Endothelial cell of umbilical vein (primary cell): Measurements from ENCODE around the gene REM1. TPM values are rescaled to one million over a fixed set of nuclear protein-coding genes. Genes with fewer than 3 reads are reported as not detected.

ENCODE experiments used
- BruUV-seq: library from RNA; stranded (reverse); fragments of 400-500 nt; replicated peaks from 2 replicates; lab custom pipeline; 2021; lab: Mats Ljungman, UMichigan
- CTCF ChIA-PET: fragments of 300-600, 350-600 bp; sonication (Branson Sonifier 250); formaldehyde crosslinking; loops from one replicate; lab custom pipeline; 2021; ENCODE audit warnings: antibody characterized with exemption, inconsistent platforms; lab: Charles Lee
- POLR2A ChIA-PET: fragments of 300-600, 350-600 bp; sonication (Branson Sonifier 250); formaldehyde crosslinking; loops from one replicate; lab custom pipeline; 2021; ENCODE audit warnings: antibody characterized with exemption, inconsistent platforms; lab: Charles Lee
- DNase-seq: peaks from one replicate; pipeline ENCODE4 v3.0.0-alpha.2; 2011; ENCODE audit warnings: low read depth, low spot score
- FAIRE-seq: peaks from 2 replicates; lab custom pipeline; 2011; peaks lifted over from hg19 to GRCh38; lab: Jason Lieb, UNC
- H2AFZ ChIP-seq: 2 replicates; pipeline ENCODE4 v1.6.0; 2012; ENCODE audit warnings: low read depth, low read length, control low read depth, inconsistent platforms
- H3K27ac ChIP-seq: 2 replicates; pipeline ENCODE4 v1.5.1; 2011; ENCODE audit warnings: low read depth, mild to moderate bottlenecking, control low read depth, low read length, moderate library complexity; ENCODE audit not compliant: insufficient read depth
- H3K27me3 ChIP-seq, 2 experiments: 2 replicates each; pipeline versions ENCODE4 v1.6.0 to v1.6.1; 2011; ENCODE audit warnings: low read length in 2 of 2, mixed read lengths in 1 of 2; ENCODE audit not compliant: control insufficient read depth in 2 of 2, insufficient read depth in 2 of 2
- H3K36me3 ChIP-seq, 2 experiments: 2 replicates in 1 of 2; 3 replicates in 1 of 2; pipeline ENCODE4 v1.5.1; 2011; ENCODE audit warnings: low read length in 2 of 2, mild to moderate bottlenecking in 1 of 2, moderate library complexity in 1 of 2; ENCODE audit not compliant: control insufficient read depth in 2 of 2, insufficient read depth in 2 of 2; ENCODE audit errors: extremely low read depth in 1 of 2
- H3K4me1 ChIP-seq: 3 replicates; pipeline ENCODE4 v1.5.1; 2011; ENCODE audit warnings: mild to moderate bottlenecking, low read length; ENCODE audit not compliant: control insufficient read depth, insufficient read depth; ENCODE audit errors: extremely low read depth
- H3K4me2 ChIP-seq: 2 replicates; pipeline ENCODE4 v1.6.1; 2011; ENCODE audit warnings: low read length, control low read depth, mixed read lengths; ENCODE audit not compliant: insufficient read depth
- H3K4me3 ChIP-seq, 3 experiments: fragments of 200-600 bp in 1 of 3; sonication (generic), shearing (Covaris generic) in 1 of 3; replicated peaks in 1 of 3; 2 replicates each; pipeline ENCODE4 v1.5.1; 2011 to 2016; ENCODE audit warnings: control low read depth in 3 of 3, low read length in 3 of 3, mild to moderate bottlenecking in 2 of 3, inconsistent platforms in 1 of 3, low read depth in 1 of 3, moderate library complexity in 1 of 3; ENCODE audit not compliant: insufficient read depth in 1 of 3
- H3K79me2 ChIP-seq: 2 replicates; pipeline ENCODE4 v1.6.0; 2012; ENCODE audit warnings: low read length, inconsistent platforms; ENCODE audit not compliant: control insufficient read depth, insufficient read depth
- H3K9ac ChIP-seq: replicated peaks from 2 replicates; pipeline ENCODE3; 2011; ENCODE audit warnings: low read length, control low read depth; ENCODE audit not compliant: insufficient read depth; ENCODE audit errors: extremely low read depth
- H3K9me1 ChIP-seq: replicated peaks from 3 replicates; pipeline ENCODE4 v1.6.0; 2011; ENCODE audit warnings: mild to moderate bottlenecking, low read length; ENCODE audit not compliant: control insufficient read depth, insufficient read depth; ENCODE audit errors: extremely low read depth
- H3K9me3 ChIP-seq: replicated peaks from 2 replicates; pipeline ENCODE4 v1.5.1; 2012; ENCODE audit warnings: low read length, inconsistent platforms; ENCODE audit not compliant: control insufficient read depth, insufficient read depth
- H4K20me1 ChIP-seq: replicated peaks from 2 replicates; pipeline ENCODE3; 2011; ENCODE audit warnings: mild to moderate bottlenecking, low read length; ENCODE audit not compliant: control insufficient read depth, insufficient read depth; ENCODE audit errors: extremely low read depth
- EZH2 ChIP-seq: IDR thresholded peaks from 2 replicates; pipeline ENCODE4 v1.6.1; 2012; ENCODE audit warnings: borderline replicate concordance, low read depth, mild to moderate bottlenecking, moderate library complexity, low read length, inconsistent platforms; ENCODE audit not compliant: severe bottlenecking
- FOS ChIP-seq: IDR thresholded peaks from 2 replicates; pipeline ENCODE4 v1.6.1; 2011; ENCODE audit warnings: mild to moderate bottlenecking, low read length, moderate library complexity, borderline replicate concordance; ENCODE audit not compliant: insufficient read depth
- GATA2 ChIP-seq: IDR thresholded peaks from 2 replicates; pipeline ENCODE4 v1.7.0; 2011; ENCODE audit warnings: low read depth, mild to moderate bottlenecking, moderate library complexity, mixed read lengths, low read length; ENCODE audit not compliant: insufficient read length, insufficient read depth
- JUN ChIP-seq: IDR thresholded peaks from 2 replicates; pipeline ENCODE4 v1.6.1; 2011; ENCODE audit warnings: borderline replicate concordance, low read depth; ENCODE audit not compliant: insufficient read length, insufficient read depth
- MYC ChIP-seq: IDR thresholded peaks from one replicate; pipeline ENCODE4 v1.6.1; 2011; ENCODE audit warnings: mild to moderate bottlenecking, low read depth, low read length
- POLR2A ChIP-seq: IDR thresholded peaks from 2 replicates; pipeline ENCODE4 v1.6.1; 2012; ENCODE audit warnings: low read depth, mild to moderate bottlenecking, control low read depth, low read length
- POLR2AphosphoS5 ChIP-seq: IDR thresholded peaks from 2 replicates; pipeline ENCODE4 v1.6.1; 2012; ENCODE audit warnings: low read depth, mild to moderate bottlenecking, control low read depth, low read length, moderate library complexity; ENCODE audit not compliant: insufficient read depth
- dilution Hi-C: fragments of 300-500 bp; cut with MboI; formaldehyde crosslinking; loops from one replicate; pipeline ENCODE4 v1.15.0; 2019; ENCODE audit warnings: low sequenced_read_pairs; ENCODE audit not compliant: extremely low pct_ligation_motif_present
- intact Hi-C: fragments of 100-400 bp; cut with micrococcal nuclease; formaldehyde crosslinking; loops from one replicate; pipeline ENCODE4 v1.10.0; 2022
- polyA plus RNA-seq, 4 experiments: library from polyadenylated mRNA; depleted of rRNA in 3 of 4; stranded (reverse) in 3 of 4; unstranded in 1 of 4; fragments of >200 nt; gene quantifications; 2 replicates each; pipeline versions ENCODE4 v1.2.1 to v1.2.3, GENCODE V29; 2011 to 2012; ENCODE audit warnings: missing spikeins in 1 of 4
- total RNA-seq: library from RNA; stranded (reverse); gene quantifications from 2 replicates; pipeline ENCODE4 v1.2.3, GENCODE V29; 2021
- TF ChIP-seq, protein P1 (sequence below): IDR thresholded peaks from 2 replicates; pipeline ENCODE4 v1.6.1; 2011; ENCODE audit not compliant: insufficient read depth, insufficient read length
- TF ChIP-seq, protein P2 (sequence below), 2 donors: IDR thresholded peaks; 1 replicate in 1 of 2; 2 replicates in 1 of 2; pipeline ENCODE4 v1.5.1; 2011; ENCODE audit warnings: low read length in 2 of 2, mild to moderate bottlenecking in 2 of 2, moderate library complexity in 2 of 2, control low read depth in 1 of 2, inconsistent platforms in 1 of 2, low read depth in 1 of 2; ENCODE audit not compliant: insufficient read depth in 1 of 2; ENCODE audit errors: extremely low read depth in 1 of 2

The REM1 gene
- total and polyA plus RNA-seq, 2 donors (not counting 3 experiments of a cell fraction or from before 2014, with no cell fraction given) = 0.14 TPM; not detected in 1

DNA sequence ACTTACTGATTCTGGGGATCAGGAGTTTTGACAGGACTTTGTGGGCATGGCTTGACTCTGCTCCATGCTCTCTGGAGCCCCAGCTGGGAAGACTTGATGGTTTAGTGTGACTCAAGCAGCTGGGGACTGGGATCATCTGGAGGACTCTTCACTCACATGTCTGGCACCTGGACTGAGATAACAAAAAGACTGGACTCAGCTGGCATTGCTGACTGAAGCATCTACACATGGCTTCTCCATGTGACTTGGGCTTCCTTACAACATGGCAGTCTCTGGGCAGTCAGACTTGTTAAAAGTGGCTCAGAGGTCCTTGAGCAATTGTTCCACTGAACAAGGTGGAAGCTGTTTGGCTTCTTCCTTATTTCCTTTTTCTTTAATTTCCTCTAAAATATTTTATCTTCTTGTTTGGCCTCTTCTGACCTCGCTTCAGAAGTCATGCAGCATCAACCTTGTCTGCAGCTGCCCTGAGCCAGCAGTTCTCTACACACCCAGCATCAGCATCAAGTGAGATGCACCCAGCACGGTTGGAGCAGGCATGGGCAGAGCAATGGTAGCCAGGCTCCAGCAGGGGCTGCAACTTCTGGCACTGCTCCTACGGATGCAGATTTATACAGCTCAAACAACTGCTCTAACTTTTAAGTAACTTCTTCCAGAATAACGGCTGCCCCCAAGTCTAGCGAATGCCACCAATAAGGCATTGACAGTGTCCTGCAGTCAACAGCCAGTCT lies 33.6 kb downstream of the REM1 start:
- H3K4me3 ChIP-seq = no peak overlapping the region
- H3K9me1 ChIP-seq = no peaks in the 10 kb centered on the region
- DNase-seq (no peak), FAIRE-seq (no peak)
- no peaks in the 10 kb centered on the region for H3K36me3 ChIP-seq
- no peak overlapping the region for H2AFZ ChIP-seq
- TF ChIP-seq GATA2 (no peak), FOS (no peak)
- H3K9me3 ChIP-seq = no peaks in the 10 kb centered on the region
- no peak overlapping the region for H3K27ac ChIP-seq
- BruUV-seq = no TSS peak
- H3K4me2 ChIP-seq = no peak overlapping the region
- dilution Hi-C loops = no loop called here
- no peaks in the 10 kb centered on the region for H3K4me1 ChIP-seq
- no peak overlapping the region for H3K9ac ChIP-seq
- ChIA-PET CTCF (interaction anchor here (3.1 kb wide), 1 partner anchor 48 kb away, joined by 15 read pairs; no protein-coding TSS in a partner anchor), POLR2A (no interaction called here)
- H3K79me2 ChIP-seq = no peaks in the 10 kb centered on the region
- intact Hi-C loops = no loop called here
- H4K20me1 ChIP-seq = no peaks in the 10 kb centered on the region
- H3K27me3 ChIP-seq = no peaks in the 10 kb centered on the region

DNA sequence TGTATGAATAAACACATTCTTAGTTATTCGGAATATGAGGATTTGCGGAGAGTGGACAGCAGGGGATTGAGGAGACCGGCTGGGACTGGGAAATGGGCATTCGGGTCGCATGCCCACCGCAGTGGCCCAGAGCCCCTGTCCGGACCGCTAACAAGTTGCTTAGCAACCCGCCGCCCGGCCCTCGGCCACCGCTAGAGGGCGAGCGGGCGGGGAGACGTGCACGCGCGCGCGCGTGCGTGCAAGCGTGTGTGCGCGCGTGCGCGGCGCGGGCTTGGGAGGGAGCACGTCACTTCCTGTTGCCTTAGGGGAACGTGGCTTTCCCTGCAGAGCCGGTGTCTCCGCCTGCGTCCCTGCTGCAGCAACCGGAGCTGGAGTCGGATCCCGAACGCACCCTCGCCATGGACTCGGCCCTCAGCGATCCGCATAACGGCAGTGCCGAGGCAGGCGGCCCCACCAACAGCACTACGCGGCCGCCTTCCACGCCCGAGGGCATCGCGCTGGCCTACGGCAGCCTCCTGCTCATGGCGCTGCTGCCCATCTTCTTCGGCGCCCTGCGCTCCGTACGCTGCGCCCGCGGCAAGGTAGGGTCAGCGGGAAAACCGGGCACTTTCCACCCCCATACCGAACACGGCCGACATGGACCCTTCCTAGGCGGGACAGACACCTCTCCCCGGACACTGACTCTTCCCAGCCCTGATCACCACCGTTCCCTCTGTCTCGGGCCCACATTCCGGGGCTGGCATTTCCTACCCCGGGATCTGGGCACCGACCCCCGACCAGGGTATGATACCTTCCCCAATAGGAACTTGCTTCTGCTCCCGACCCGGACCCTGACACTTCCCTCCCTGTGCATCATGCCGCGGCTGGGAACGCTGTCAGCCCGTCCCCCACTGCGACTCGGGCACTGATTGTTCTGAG lies 39.3 kb downstream of the REM1 start, which contains the start of gene HM13:
HM13 (plus strand) TSS at position 289 of the 918 bp plus-strand sequence; CDS start at position 399, 110 bp downstream.
- intact Hi-C loops = loop anchor here (2.0 kb wide), 2 partner anchors 30 to 46 kb away; no protein-coding TSS in a partner anchor
- H3K79me2 ChIP-seq = peaks cover 46% of the 10 kb centered on the region
- TSS peak; percentile 35 for BruUV-seq

More for the DNA sequence above, 39.3 kb downstream of the REM1 start, which contains the start of gene HM13:
- no peaks in the 10 kb centered on the region for H4K20me1 ChIP-seq
- no peaks in the 10 kb centered on the region for H3K9me1 ChIP-seq
- POLR2A ChIA-PET = interaction anchor here (0.9 kb wide), 1 partner anchor 99 kb away, joined by 3 read pairs; no protein-coding TSS in a partner anchor
- peaks cover 0 to 1% of the 10 kb centered on the region in 2 experiments for H3K36me3 ChIP-seq
- peak; percentile 94 for DNase-seq
- peak within 1 kb of the TSS; percentile 73 for H3K9ac ChIP-seq
- FAIRE-seq = peak; percentile 82
- peak; percentile 95 for TF ChIP-seq POLR2A
- no peak for TF ChIP-seq GATA2
- peak; percentile 96 for TF ChIP-seq POLR2AphosphoS5
- peak; percentile 51 for TF ChIP-seq MYC
- TF ChIP-seq JUN = no peak
- TF ChIP-seq FOS = no peak
- TF ChIP-seq, protein P1, sequence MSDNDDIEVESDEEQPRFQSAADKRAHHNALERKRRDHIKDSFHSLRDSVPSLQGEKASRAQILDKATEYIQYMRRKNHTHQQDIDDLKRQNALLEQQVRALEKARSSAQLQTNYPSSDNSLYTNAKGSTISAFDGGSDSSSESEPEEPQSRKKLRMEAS = peak; percentile 79
- TF ChIP-seq, protein P2, sequence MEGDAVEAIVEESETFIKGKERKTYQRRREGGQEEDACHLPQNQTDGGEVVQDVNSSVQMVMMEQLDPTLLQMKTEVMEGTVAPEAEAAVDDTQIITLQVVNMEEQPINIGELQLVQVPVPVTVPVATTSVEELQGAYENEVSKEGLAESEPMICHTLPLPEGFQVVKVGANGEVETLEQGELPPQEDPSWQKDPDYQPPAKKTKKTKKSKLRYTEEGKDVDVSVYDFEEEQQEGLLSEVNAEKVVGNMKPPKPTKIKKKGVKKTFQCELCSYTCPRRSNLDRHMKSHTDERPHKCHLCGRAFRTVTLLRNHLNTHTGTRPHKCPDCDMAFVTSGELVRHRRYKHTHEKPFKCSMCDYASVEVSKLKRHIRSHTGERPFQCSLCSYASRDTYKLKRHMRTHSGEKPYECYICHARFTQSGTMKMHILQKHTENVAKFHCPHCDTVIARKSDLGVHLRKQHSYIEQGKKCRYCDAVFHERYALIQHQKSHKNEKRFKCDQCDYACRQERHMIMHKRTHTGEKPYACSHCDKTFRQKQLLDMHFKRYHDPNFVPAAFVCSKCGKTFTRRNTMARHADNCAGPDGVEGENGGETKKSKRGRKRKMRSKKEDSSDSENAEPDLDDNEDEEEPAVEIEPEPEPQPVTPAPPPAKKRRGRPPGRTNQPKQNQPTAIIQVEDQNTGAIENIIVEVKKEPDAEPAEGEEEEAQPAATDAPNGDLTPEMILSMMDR (IDR thresholded peaks at IDR 0.05; ENCODE audit: extremely low read depth in 1 of 2, insufficient read depth in 1 of 2, low read depth in 1 of 2, low read length in 2 of 2) = peak; percentile 94 to 99
- TF ChIP-seq EZH2 = no peak
- H3K27ac ChIP-seq = peak within 1 kb of the TSS; percentile 38
- H3K4me1 ChIP-seq = peaks cover 25% of the 10 kb centered on the region
- H3K9me3 ChIP-seq = no peaks in the 10 kb centered on the region
- peak within 1 kb of the TSS; percentile 59 for H2AFZ ChIP-seq
- no peaks in the 10 kb centered on the region for H3K27me3 ChIP-seq
- peak within 1 kb of the TSS; percentile 7 to 84 (median 70) for H3K4me3 ChIP-seq
- peak within 1 kb of the TSS; percentile 68 for H3K4me2 ChIP-seq
- CTCF ChIA-PET = interaction anchor here (0.8 to 1.6 kb wide), 3 partner anchors 46 to 97 kb away, joined by 3 to 8 read pairs (median 3); no protein-coding TSS in a partner anchor
- dilution Hi-C loops = no loop called here
